Gastrocnemius medialis (tissue), 4 donors: ENCODE data around the gene NR1H2.

ENCODE experiments used
- POLR2A ChIP-seq, 2 donors: fragments of 450-650 bp; IDR thresholded peaks; one replicate each; pipeline ENCODE4 v1.6.1; 2017; ENCODE audit warnings: antibody characterized with exemption in 2 of 2, mild to moderate bottlenecking in 2 of 2, moderate library complexity in 2 of 2
- TF ChIP-seq, protein P1 (sequence below), 5 experiments: fragments of 450-650 bp in 3 of 5; fragments of 200-600 bp in 2 of 5; sonication (generic) in 2 of 5; IDR thresholded peaks in 4 of 5; conservative IDR thresholded peaks in 1 of 5; 1 replicate in 4 of 5; 2 replicates in 1 of 5; pipeline ENCODE4 v1.5.1; 2016 to 2019; ENCODE audit warnings: antibody characterized with exemption in 5 of 5, mild to moderate bottlenecking in 3 of 5, moderate library complexity in 3 of 5

GRCh38 chr19:50409347-50409746, 33.1 kb downstream of the NR1H2 start:
- TF ChIP-seq, protein P1, sequence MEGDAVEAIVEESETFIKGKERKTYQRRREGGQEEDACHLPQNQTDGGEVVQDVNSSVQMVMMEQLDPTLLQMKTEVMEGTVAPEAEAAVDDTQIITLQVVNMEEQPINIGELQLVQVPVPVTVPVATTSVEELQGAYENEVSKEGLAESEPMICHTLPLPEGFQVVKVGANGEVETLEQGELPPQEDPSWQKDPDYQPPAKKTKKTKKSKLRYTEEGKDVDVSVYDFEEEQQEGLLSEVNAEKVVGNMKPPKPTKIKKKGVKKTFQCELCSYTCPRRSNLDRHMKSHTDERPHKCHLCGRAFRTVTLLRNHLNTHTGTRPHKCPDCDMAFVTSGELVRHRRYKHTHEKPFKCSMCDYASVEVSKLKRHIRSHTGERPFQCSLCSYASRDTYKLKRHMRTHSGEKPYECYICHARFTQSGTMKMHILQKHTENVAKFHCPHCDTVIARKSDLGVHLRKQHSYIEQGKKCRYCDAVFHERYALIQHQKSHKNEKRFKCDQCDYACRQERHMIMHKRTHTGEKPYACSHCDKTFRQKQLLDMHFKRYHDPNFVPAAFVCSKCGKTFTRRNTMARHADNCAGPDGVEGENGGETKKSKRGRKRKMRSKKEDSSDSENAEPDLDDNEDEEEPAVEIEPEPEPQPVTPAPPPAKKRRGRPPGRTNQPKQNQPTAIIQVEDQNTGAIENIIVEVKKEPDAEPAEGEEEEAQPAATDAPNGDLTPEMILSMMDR (IDR thresholded peaks at IDR 0.05 in 4 of 5, conservative IDR thresholded peaks at IDR 0.05 in 1 of 5) = no peak
- TF ChIP-seq POLR2A (IDR thresholded peaks at IDR 0.05) = no peak
